Measurements from ENCODE around the gene COL24A1.
"Not testable (repeated sequence)": the region's sequence is repeated elsewhere in the genome, so short reads cannot be mapped to it uniquely, and the experiment has no call there.

The COL24A1 gene

DNA sequence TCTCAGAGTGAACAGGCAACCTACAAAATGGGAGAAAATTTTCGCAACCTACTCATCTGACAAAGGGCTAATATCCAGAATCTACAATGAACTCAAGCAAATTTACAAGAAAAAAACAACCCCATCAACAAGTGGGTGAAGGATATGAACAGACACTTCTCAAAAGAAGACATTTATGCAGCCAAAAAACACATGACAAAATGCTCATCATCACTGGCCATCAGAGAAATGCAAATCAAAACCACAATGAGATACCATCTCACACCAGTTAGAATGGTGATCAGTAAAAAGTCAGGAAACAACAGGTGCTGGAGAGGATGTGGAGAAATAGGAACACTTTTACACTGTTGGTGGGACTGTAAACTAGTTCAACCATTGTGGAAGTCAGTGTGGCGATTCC, 323.4 kb downstream of the COL24A1 start:
- H3K4me1 ChIP-seq (ENCODE audit: control insufficient read depth in 2 of 2, insufficient read depth in 1 of 2, low read depth in 1 of 2, low read length in 2 of 2); H3K36me3 ChIP-seq (replicated peaks in 1 of 2; ENCODE audit: control insufficient read depth in 2 of 2, insufficient read depth in 2 of 2, low read length in 2 of 2); H2BK15ac ChIP-seq (ENCODE audit: low read length); H2AFZ ChIP-seq (ENCODE audit: low read length); H2BK120ac ChIP-seq (ENCODE audit: low read depth, low read length); H2BK5ac ChIP-seq (ENCODE audit: low read length); H3K18ac ChIP-seq (ENCODE audit: low read length); H3K79me1 ChIP-seq (ENCODE audit: low read depth, low read length); H3K9ac ChIP-seq (ENCODE audit: low read depth, low read length, poor library complexity); H3K4me3 ChIP-seq (ENCODE audit: low read length in 2 of 2); H2AK5ac ChIP-seq (ENCODE audit: low read depth, low read length); H3K4ac ChIP-seq (ENCODE audit: low read length); DNase-seq (ENCODE audit: low spot score); H4K91ac ChIP-seq (ENCODE audit: low read depth, low read length, poor library complexity); H3K27me3 ChIP-seq (ENCODE audit: control insufficient read depth in 3 of 3, insufficient read depth in 3 of 3, low read depth in 1 of 3, low read length in 3 of 3); H3K9me3 ChIP-seq (replicated peaks in 1 of 2; ENCODE audit: control insufficient read depth in 2 of 2, insufficient read depth in 1 of 2, low read depth in 1 of 2, low read length in 2 of 2); H3K14ac ChIP-seq (ENCODE audit: low read length); H3K27ac ChIP-seq (replicated peaks; ENCODE audit: low read length); H4K8ac ChIP-seq (ENCODE audit: low read depth, low read length); H3K23ac ChIP-seq (ENCODE audit: low read depth, low read length, poor library complexity); H3K4me2 ChIP-seq (ENCODE audit: insufficient read depth, low read length, poor library complexity, severe bottlenecking); H2BK12ac ChIP-seq (ENCODE audit: low read length): not testable (repeated sequence)
- WGBS, 2 donors (ENCODE audit: extremely low coverage in 2 of 2, insufficient read length in 2 of 2, insufficient replicate concordance in 1 of 2), result no CpG with 5 or more reads among the region's 2 CpGs

DNA sequence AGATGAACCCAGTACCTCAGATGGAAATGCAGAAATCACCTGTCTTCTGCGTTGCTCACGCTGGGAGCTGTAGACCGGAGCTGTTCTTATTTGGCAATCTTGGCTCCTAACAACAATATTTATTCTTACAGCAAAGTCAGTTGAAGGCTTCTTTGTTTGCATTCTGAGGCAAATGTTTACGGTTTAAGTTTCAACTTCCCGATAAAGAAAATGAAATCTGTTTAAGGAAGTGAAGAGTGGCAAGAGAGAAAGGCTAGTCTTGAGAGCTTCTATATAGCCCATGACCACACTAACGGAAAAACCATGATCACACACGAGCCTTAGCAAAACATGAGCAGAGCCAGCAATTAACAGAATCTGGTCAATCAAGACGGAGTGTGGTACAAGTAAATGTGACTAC, 325.7 kb downstream of the COL24A1 start:
- Histone ChIP-seq H3K4me2 (ENCODE audit: insufficient read depth, low read length, poor library complexity, severe bottlenecking) (no peak overlapping the region), H3K4me1 (ENCODE audit: control insufficient read depth in 2 of 2, insufficient read depth in 1 of 2, low read depth in 1 of 2, low read length in 2 of 2) (no peaks in the 10 kb centered on the region), H3K4ac (ENCODE audit: low read length) (no peak overlapping the region), H3K9ac (ENCODE audit: low read depth, low read length, poor library complexity) (no peak overlapping the region), H3K9me3 (replicated peaks in 1 of 2; ENCODE audit: control insufficient read depth in 2 of 2, insufficient read depth in 1 of 2, low read depth in 1 of 2, low read length in 2 of 2) (no peaks in the 10 kb centered on the region), H3K14ac (ENCODE audit: low read length) (no peak overlapping the region), H4K8ac (ENCODE audit: low read depth, low read length) (no peak overlapping the region), H3K79me1 (ENCODE audit: low read depth, low read length) (no peaks in the 10 kb centered on the region), H3K4me3 (ENCODE audit: low read length in 2 of 2) (no peak overlapping the region), H2BK120ac (ENCODE audit: low read depth, low read length) (no peak overlapping the region), H2BK15ac (ENCODE audit: low read length) (no peak overlapping the region), H3K36me3 (replicated peaks in 1 of 2; ENCODE audit: control insufficient read depth in 2 of 2, insufficient read depth in 2 of 2, low read length in 2 of 2) (no peaks in the 10 kb centered on the region), H3K18ac (ENCODE audit: low read length) (no peak overlapping the region), H2AFZ (ENCODE audit: low read length) (no peak overlapping the region), H3K27ac (replicated peaks; ENCODE audit: low read length) (no peak overlapping the region), H4K91ac (ENCODE audit: low read depth, low read length, poor library complexity) (no peak overlapping the region), H2BK5ac (ENCODE audit: low read length) (no peak overlapping the region), H3K23ac (ENCODE audit: low read depth, low read length, poor library complexity) (no peak overlapping the region), H2BK12ac (ENCODE audit: low read length) (no peak overlapping the region), H3K27me3 (ENCODE audit: control insufficient read depth in 3 of 3, insufficient read depth in 3 of 3, low read depth in 1 of 3, low read length in 3 of 3) (no peaks in the 10 kb centered on the region), H2AK5ac (ENCODE audit: low read depth, low read length) (no peak overlapping the region)
- DNase-seq (ENCODE audit: low spot score), result no peak
- no CpG with 5 or more reads among the region's 8 CpGs for WGBS, 2 donors (ENCODE audit: extremely low coverage in 2 of 2, insufficient read length in 2 of 2, insufficient replicate concordance in 1 of 2)

- WGBS, 2 donors (ENCODE audit: extremely low coverage in 2 of 2, insufficient read length in 2 of 2, insufficient replicate concordance in 1 of 2), result no CpG with 5 or more reads among the region's 9 CpGs
- Histone ChIP-seq H2AK5ac (ENCODE audit: low read depth, low read length) (no peak overlapping the region), H3K27me3 (ENCODE audit: control insufficient read depth in 3 of 3, insufficient read depth in 3 of 3, low read depth in 1 of 3, low read length in 3 of 3) (no peaks in the 10 kb centered on the region), H2BK5ac (ENCODE audit: low read length) (no peak overlapping the region), H3K4me2 (ENCODE audit: insufficient read depth, low read length, poor library complexity, severe bottlenecking) (no peak overlapping the region), H3K18ac (ENCODE audit: low read length) (no peak overlapping the region), H2AFZ (ENCODE audit: low read length) (no peak overlapping the region), H3K23ac (ENCODE audit: low read depth, low read length, poor library complexity) (no peak overlapping the region), H4K91ac (ENCODE audit: low read depth, low read length, poor library complexity) (no peak overlapping the region), H2BK120ac (ENCODE audit: low read depth, low read length) (no peak overlapping the region), H3K4ac (ENCODE audit: low read length) (no peak overlapping the region), H3K14ac (ENCODE audit: low read length) (no peak overlapping the region), H2BK12ac (ENCODE audit: low read length) (no peak overlapping the region), H4K8ac (ENCODE audit: low read depth, low read length) (no peak overlapping the region), H3K4me1 (ENCODE audit: control insufficient read depth in 2 of 2, insufficient read depth in 1 of 2, low read depth in 1 of 2, low read length in 2 of 2) (no peaks in the 10 kb centered on the region), H3K9ac (ENCODE audit: low read depth, low read length, poor library complexity) (no peak overlapping the region), H2BK15ac (ENCODE audit: low read length) (no peak overlapping the region), H3K79me1 (ENCODE audit: low read depth, low read length) (no peaks in the 10 kb centered on the region), H3K4me3 (ENCODE audit: low read length in 2 of 2) (no peak overlapping the region), H3K27ac (replicated peaks; ENCODE audit: low read length) (no peak overlapping the region), H3K36me3 (replicated peaks in 1 of 2; ENCODE audit: control insufficient read depth in 2 of 2, insufficient read depth in 2 of 2, low read length in 2 of 2) (no peaks in the 10 kb centered on the region), H3K9me3 (replicated peaks in 1 of 2; ENCODE audit: control insufficient read depth in 2 of 2, insufficient read depth in 1 of 2, low read depth in 1 of 2, low read length in 2 of 2) (no peaks in the 10 kb centered on the region)
- no peak for DNase-seq (ENCODE audit: low spot score)
These were observed 332.3 kb downstream of the COL24A1 start for GRCh38 chr1:85824066-85824840.

GRCh38 chr1:85822696-85823095, 333.9 kb downstream of the COL24A1 start:
- Histone ChIP-seq H3K18ac (ENCODE audit: low read length) (no peak overlapping the region), H4K91ac (ENCODE audit: low read depth, low read length, poor library complexity) (no peak overlapping the region), H3K9me3 (replicated peaks in 1 of 2; ENCODE audit: control insufficient read depth in 2 of 2, insufficient read depth in 1 of 2, low read depth in 1 of 2, low read length in 2 of 2) (no peaks in the 10 kb centered on the region), H3K4me1 (ENCODE audit: control insufficient read depth in 2 of 2, insufficient read depth in 1 of 2, low read depth in 1 of 2, low read length in 2 of 2) (no peaks in the 10 kb centered on the region), H3K36me3 (replicated peaks in 1 of 2; ENCODE audit: control insufficient read depth in 2 of 2, insufficient read depth in 2 of 2, low read length in 2 of 2) (no peaks in the 10 kb centered on the region), H3K14ac (ENCODE audit: low read length) (no peak overlapping the region), H3K23ac (ENCODE audit: low read depth, low read length, poor library complexity) (no peak overlapping the region), H3K4ac (ENCODE audit: low read length) (no peak overlapping the region), H3K4me2 (ENCODE audit: insufficient read depth, low read length, poor library complexity, severe bottlenecking) (no peak overlapping the region), H3K4me3 (ENCODE audit: low read length in 2 of 2) (no peak overlapping the region), H3K79me1 (ENCODE audit: low read depth, low read length) (no peaks in the 10 kb centered on the region), H3K27me3 (ENCODE audit: control insufficient read depth in 3 of 3, insufficient read depth in 3 of 3, low read depth in 1 of 3, low read length in 3 of 3) (no peaks in the 10 kb centered on the region), H3K9ac (ENCODE audit: low read depth, low read length, poor library complexity) (no peak overlapping the region), H3K27ac (replicated peaks; ENCODE audit: low read length) (no peak overlapping the region), H2BK12ac (ENCODE audit: low read length) (no peak overlapping the region), H2AFZ (ENCODE audit: low read length) (no peak overlapping the region), H2BK15ac (ENCODE audit: low read length) (no peak overlapping the region), H4K8ac (ENCODE audit: low read depth, low read length) (no peak overlapping the region), H2BK120ac (ENCODE audit: low read depth, low read length) (no peak overlapping the region), H2AK5ac (ENCODE audit: low read depth, low read length) (no peak overlapping the region), H2BK5ac (ENCODE audit: low read length) (no peak overlapping the region)
- no CpG with 5 or more reads among the region's 4 CpGs for WGBS, 2 donors (ENCODE audit: extremely low coverage in 2 of 2, insufficient read length in 2 of 2, insufficient replicate concordance in 1 of 2)
- DNase-seq (ENCODE audit: low spot score), result no peak
